IMR-90 (cell line): ENCODE measurements around the gene KRT72. TPM values are rescaled to one million over a fixed set of nuclear protein-coding genes. Genes with fewer than 3 reads are reported as not detected.

Source experiments
- ATAC-seq: fragments of 200-7000 bp; cut with Tn5 transposase; 2 replicates; pipeline ENCODE4 v1.9.1; 2020; ENCODE audit warnings: low read depth, mild to moderate bottlenecking, moderate library complexity
- BruUV-seq: library from RNA; stranded (reverse); fragments of 400-500 nt; replicated peaks from 2 replicates; lab custom pipeline; 2021; lab: Mats Ljungman, UMichigan
- CTCF ChIA-PET: fragments of 300-600 bp; formaldehyde crosslinking; extraction: SDS; loops from one replicate; lab custom pipeline; 2021; ENCODE audit warnings: antibody characterized with exemption; lab: Yijun Ruan, JAX
- POLR2A ChIA-PET: fragments of 300-600 bp; sonication (Branson Sonifier 250); formaldehyde crosslinking; loops from one replicate; lab custom pipeline; 2022; ENCODE audit warnings: antibody characterized with exemption; ENCODE audit not compliant: unreplicated experiment; lab: Charles Lee
- DNase-seq: peaks from one replicate; pipeline ENCODE4 v3.0.0; 2013
- H2AFZ ChIP-seq: replicated peaks from 2 replicates; pipeline ENCODE3; 2013; ENCODE audit warnings: low read length, mild to moderate bottlenecking; ENCODE audit not compliant: poor library complexity
- H2AK5ac ChIP-seq: 2 replicates; pipeline ENCODE4 v1.6.1; 2013; ENCODE audit warnings: low read depth, low read length, inconsistent platforms
- H2AK9ac ChIP-seq: replicated peaks from 2 replicates; pipeline ENCODE3; 2013; ENCODE audit warnings: mild to moderate bottlenecking, low read depth, low read length, moderate library complexity; ENCODE audit not compliant: poor library complexity
- H2BK120ac ChIP-seq: 2 replicates; pipeline ENCODE4 v1.6.1; 2013; ENCODE audit warnings: low read depth, low read length, inconsistent platforms
- H2BK15ac ChIP-seq: 3 replicates; pipeline ENCODE4 v1.6.1; 2013; ENCODE audit warnings: low read depth, low read length, inconsistent platforms
- H2BK20ac ChIP-seq: 2 replicates; pipeline ENCODE4 v1.6.1; 2013; ENCODE audit warnings: low read depth, mild to moderate bottlenecking, inconsistent platforms, low read length, moderate library complexity
- H2BK5ac ChIP-seq: 2 replicates; pipeline ENCODE4 v1.6.1; 2013; ENCODE audit warnings: mild to moderate bottlenecking, low read depth, low read length, inconsistent platforms; ENCODE audit not compliant: poor library complexity, severe bottlenecking
- H3K14ac ChIP-seq: replicated peaks from 2 replicates; pipeline ENCODE4 v1.6.1; 2013; ENCODE audit warnings: low read depth, low read length, inconsistent platforms
- H3K18ac ChIP-seq: 2 replicates; pipeline ENCODE4 v1.6.1; 2013; ENCODE audit warnings: low read depth, low read length, control low read depth
- H3K23ac ChIP-seq: 2 replicates; pipeline ENCODE4 v1.6.1; 2013; ENCODE audit warnings: low read depth, low read length, inconsistent platforms
- H3K27ac ChIP-seq: 2 replicates; pipeline ENCODE4 v1.5.1; 2013; ENCODE audit warnings: mild to moderate bottlenecking, control low read depth, low read length; ENCODE audit not compliant: insufficient read depth
- H3K27me3 ChIP-seq: 2 replicates; pipeline ENCODE4 v1.6.1; 2013; ENCODE audit warnings: low read length; ENCODE audit not compliant: control insufficient read depth, insufficient read depth
- H3K36me3 ChIP-seq: 2 replicates; pipeline ENCODE4 v1.6.1; 2013; ENCODE audit warnings: low read length, mixed read lengths; ENCODE audit not compliant: control insufficient read depth, insufficient read depth
- H3K4ac ChIP-seq: 2 replicates; pipeline ENCODE4 v1.6.1; 2013; ENCODE audit warnings: low read depth, low read length, inconsistent platforms
- H3K4me1 ChIP-seq: 2 replicates; pipeline ENCODE4 v1.6.1; 2013; ENCODE audit warnings: low read length, mixed read lengths; ENCODE audit not compliant: control insufficient read depth, insufficient read depth
- H3K4me2 ChIP-seq: 2 replicates; pipeline ENCODE4 v1.6.1; 2013; ENCODE audit warnings: low read depth, mild to moderate bottlenecking, control low read depth, low read length, moderate library complexity
- H3K4me3 ChIP-seq: 2 replicates; pipeline ENCODE4 v1.5.1; 2013; ENCODE audit warnings: low read depth, mild to moderate bottlenecking, control low read depth, low read length, moderate library complexity; ENCODE audit not compliant: insufficient read depth
- H3K56ac ChIP-seq: 2 replicates; pipeline ENCODE4 v1.6.1; 2013; ENCODE audit warnings: low read length, inconsistent platforms; ENCODE audit not compliant: insufficient read depth; ENCODE audit errors: extremely low read depth
- H3K79me1 ChIP-seq, 2 experiments: 2 replicates each; pipeline ENCODE4 v1.6.1; 2013; ENCODE audit warnings: low read length in 2 of 2, inconsistent platforms in 1 of 2, low read depth in 1 of 2
- H3K9ac ChIP-seq: 2 replicates; pipeline ENCODE4 v1.6.1; 2013; ENCODE audit warnings: low read depth, low read length, control low read depth
- H3K9me1 ChIP-seq: 2 replicates; pipeline ENCODE4 v1.6.1; 2013; ENCODE audit warnings: low read length, inconsistent platforms; ENCODE audit not compliant: insufficient read depth
- H3K9me3 ChIP-seq: 2 replicates; pipeline ENCODE4 v1.6.1; 2013; ENCODE audit warnings: low read length; ENCODE audit not compliant: control insufficient read depth, insufficient read depth
- H4K20me1 ChIP-seq: 2 replicates; pipeline ENCODE4 v1.6.1; 2013; ENCODE audit warnings: low read length, inconsistent platforms; ENCODE audit not compliant: insufficient read depth
- H4K5ac ChIP-seq: 2 replicates; pipeline ENCODE4 v1.6.1; 2013; ENCODE audit warnings: mild to moderate bottlenecking, low read depth, low read length, control low read depth
- H4K8ac ChIP-seq, 2 experiments: 2 replicates each; pipeline ENCODE4 v1.6.1; 2013; ENCODE audit warnings: low read depth in 2 of 2, low read length in 2 of 2, control low read depth in 1 of 2, inconsistent platforms in 1 of 2
- H4K91ac ChIP-seq: 2 replicates; pipeline ENCODE4 v1.6.1; 2013; ENCODE audit warnings: low read depth, low read length, inconsistent platforms; ENCODE audit not compliant: insufficient read depth
- BHLHE40 ChIP-seq: fragments of 150-350 bp; IDR thresholded peaks from 2 replicates; pipeline ENCODE4 v1.6.1; 2016; ENCODE audit warnings: mild to moderate bottlenecking, low read depth, low read length
- CEBPB ChIP-seq: IDR thresholded peaks from 2 replicates; pipeline ENCODE4 v1.6.1; 2012; ENCODE audit warnings: low read depth, low read length, improper control_type of control experiment
- CHD1 ChIP-seq: IDR thresholded peaks from 2 replicates; pipeline ENCODE4 v1.6.1; 2012; ENCODE audit warnings: low read depth, low read length, improper control_type of control experiment
- CTCF ChIP-seq: conservative IDR thresholded peaks from 2 replicates; pipeline ENCODE4 v1.5.1; 2012; ENCODE audit warnings: mild to moderate bottlenecking, low read depth, low read length, improper control_type of control experiment
- ELK1 ChIP-seq: fragments of 150-350 bp; IDR thresholded peaks from 2 replicates; pipeline ENCODE4 v1.6.1; 2016; ENCODE audit warnings: low read depth, mild to moderate bottlenecking, low read length, moderate library complexity, borderline replicate concordance
- FOS ChIP-seq: fragments of 150-350 bp; IDR thresholded peaks from 2 replicates; pipeline ENCODE4 v1.6.1; 2016; ENCODE audit warnings: low read depth, low read length
- MAFK ChIP-seq: IDR thresholded peaks from 2 replicates; pipeline ENCODE4 v1.6.1; 2012; ENCODE audit warnings: low read depth, low read length, improper control_type of control experiment
- MAZ ChIP-seq: IDR thresholded peaks from 2 replicates; pipeline ENCODE4 v1.6.1; 2012; ENCODE audit warnings: low read depth, mild to moderate bottlenecking, low read length, improper control_type of control experiment, moderate library complexity, borderline replicate concordance
- MXI1 ChIP-seq: IDR thresholded peaks from 2 replicates; pipeline ENCODE4 v1.6.1; 2012; ENCODE audit warnings: low read depth, mild to moderate bottlenecking, low read length, moderate library complexity, borderline replicate concordance
- NFE2L2 ChIP-seq: fragments of 150-350 bp; IDR thresholded peaks from 2 replicates; pipeline ENCODE4 v1.6.1; 2016; ENCODE audit warnings: low read depth, mild to moderate bottlenecking, low read length
- POLR2A ChIP-seq: IDR thresholded peaks from 2 replicates; pipeline ENCODE4 v1.6.1; 2012; ENCODE audit warnings: mild to moderate bottlenecking, low read depth, low read length
- RAD21 ChIP-seq: IDR thresholded peaks from 2 replicates; pipeline ENCODE4 v1.6.1; 2012; ENCODE audit warnings: low read length, improper control_type of control experiment
- RCOR1 ChIP-seq: IDR thresholded peaks from 2 replicates; pipeline ENCODE4 v1.6.1; 2012; ENCODE audit warnings: mild to moderate bottlenecking, low read length, improper control_type of control experiment; ENCODE audit not compliant: insufficient replicate concordance
- RFX5 ChIP-seq: IDR thresholded peaks from 2 replicates; pipeline ENCODE4 v1.8.0; 2012; ENCODE audit warnings: low read depth, mild to moderate bottlenecking, low read length, moderate library complexity
- SMC3 ChIP-seq: fragments of 150-350 bp; IDR thresholded peaks from 2 replicates; pipeline ENCODE4 v1.6.1; 2016; ENCODE audit warnings: low read depth, mild to moderate bottlenecking, antibody characterized with exemption, low read length, moderate library complexity
- USF2 ChIP-seq: fragments of 150-350 bp; IDR thresholded peaks from 2 replicates; pipeline ENCODE4 v1.6.1; 2017; ENCODE audit warnings: mild to moderate bottlenecking, antibody characterized with exemption, low read length, low read depth
- WGBS, 2 experiments: methylation state at CpG; one replicate each; pipeline versions ENCODE4 v1.1.5 to v1.1.7; 2013; ENCODE audit warnings: missing lambda C conversion rate in 2 of 2; ENCODE audit not compliant: insufficient read length in 1 of 2; ENCODE audit errors: extremely low coverage in 2 of 2; 5-methylcytosine and 5-hydroxymethylcytosine counted together
- dilution Hi-C: fragments of 300-500 bp; cut with HindIII; formaldehyde crosslinking; loops from one replicate; pipeline ENCODE4 v1.14.3; 2018; ENCODE audit warnings: low sequenced_read_pairs; ENCODE audit not compliant: unreplicated experiment
- in situ Hi-C: fragments of 300-500 bp; cut with MboI; formaldehyde crosslinking; loops from 3 replicates; pipeline ENCODE4 v1.14.3; 2019; ENCODE audit warnings: low sequenced_read_pairs, inconsistent platforms, mixed read lengths
- intact Hi-C: fragments of 100-400 bp; cut with micrococcal nuclease; formaldehyde crosslinking; loops from 2 replicates; pipeline ENCODE4 v1.10.0; 2022
- polyA plus RNA-seq, 3 experiments: library from polyadenylated mRNA; depleted of rRNA; stranded (reverse); fragments of >200 nt; gene quantifications; 2 replicates each; pipeline ENCODE4 v1.2.3, GENCODE V29; 2012; ENCODE audit warnings: low replicate concordance in 1 of 3
- total RNA-seq: library from RNA; depleted of rRNA; stranded (reverse); fragments of >200 nt; gene quantifications from 2 replicates; pipeline ENCODE4 v1.2.3, GENCODE V29; 2012

KRT72 gene
- total and polyA plus RNA-seq, 2 of the 4 experiments (the other 2 are of a cell fraction): not detected

GRCh38 chr12:52616680-52617402 is 15.6 kb upstream of the KRT72 start:
- POLR2A ChIA-PET: no interaction called here
- no peak overlapping the region for H3K4me3 ChIP-seq
- no peak for ATAC-seq
- TF ChIP-seq CHD1: no peak
- TF ChIP-seq MAFK: no peak
- TF ChIP-seq RCOR1: no peak
- TF ChIP-seq NFE2L2: no peak
- no peak for TF ChIP-seq RFX5
- TF ChIP-seq RAD21: no peak
- no peak for TF ChIP-seq BHLHE40
- no peak for TF ChIP-seq CEBPB
- no peak for TF ChIP-seq MXI1
- no peak for TF ChIP-seq CTCF
- TF ChIP-seq MAZ: no peak
- TF ChIP-seq USF2: no peak
- TF ChIP-seq ELK1: no peak
- no peak for TF ChIP-seq FOS
- TF ChIP-seq SMC3: no peak
- TF ChIP-seq POLR2A: no peak
- no peak overlapping the region for H2BK120ac ChIP-seq
- no peak overlapping the region for H3K56ac ChIP-seq
- dilution Hi-C loops (no loop called here), intact Hi-C loops (no loop called here), in situ Hi-C loops (no loop called here)
- CTCF ChIA-PET: no interaction called here
- no peak overlapping the region for H3K4ac ChIP-seq
- no peaks in the 10 kb centered on the region for H3K9me1 ChIP-seq
- no peak overlapping the region for H4K91ac ChIP-seq
- H4K8ac ChIP-seq: no peak overlapping the region
- BruUV-seq: no TSS peak
- no peak overlapping the region for H3K9ac ChIP-seq
- H2BK15ac ChIP-seq: no peak overlapping the region
- H3K4me1 ChIP-seq: no peaks in the 10 kb centered on the region
- H3K23ac ChIP-seq: no peak overlapping the region
- H3K27me3 ChIP-seq: peaks cover 22% of the 10 kb centered on the region
- 41% methylated on average over 8 of the region's 10 CpGs; no CpG with 5 or more reads in 1 of the 2 experiments for WGBS, 2 experiments
- H2BK20ac ChIP-seq: no peak overlapping the region
- no peaks in the 10 kb centered on the region for H3K36me3 ChIP-seq
- no peaks in the 10 kb centered on the region for H4K20me1 ChIP-seq
- DNase-seq: no peak
- H3K18ac ChIP-seq: no peak overlapping the region
- H3K79me1 ChIP-seq: no peaks in the 10 kb centered on the region
- H2AK9ac ChIP-seq: no peak overlapping the region
- no peaks in the 10 kb centered on the region for H3K9me3 ChIP-seq
- no peak overlapping the region for H2AFZ ChIP-seq
- no peak overlapping the region for H3K27ac ChIP-seq
- no peak overlapping the region for H3K14ac ChIP-seq
- no peak overlapping the region for H3K4me2 ChIP-seq
- no peak overlapping the region for H4K5ac ChIP-seq
- no peak overlapping the region for H2BK5ac ChIP-seq
- H2AK5ac ChIP-seq: no peak overlapping the region
